IMR-90 (cell line): ENCODE data around the gene ERG. TPM values are rescaled to one million over a fixed set of nuclear protein-coding genes. Genes with fewer than 3 reads are reported as not detected.

ENCODE experiments used
- ATAC-seq: fragments of 200-7000 bp; cut with Tn5 transposase; 2 replicates; pipeline ENCODE4 v1.9.1; 2020; ENCODE audit warnings: low read depth, mild to moderate bottlenecking, moderate library complexity
- BruUV-seq: library from RNA; stranded (reverse); fragments of 400-500 nt; replicated peaks from 2 replicates; lab custom pipeline; 2021; lab: Mats Ljungman, UMichigan
- CTCF ChIA-PET: fragments of 300-600 bp; formaldehyde crosslinking; extraction: SDS; loops from one replicate; lab custom pipeline; 2021; ENCODE audit warnings: antibody characterized with exemption; lab: Yijun Ruan, JAX
- POLR2A ChIA-PET: fragments of 300-600 bp; sonication (Branson Sonifier 250); formaldehyde crosslinking; loops from one replicate; lab custom pipeline; 2022; ENCODE audit warnings: antibody characterized with exemption; ENCODE audit not compliant: unreplicated experiment; lab: Charles Lee
- DNase-seq: peaks from one replicate; pipeline ENCODE4 v3.0.0; 2013
- H2AFZ ChIP-seq: replicated peaks from 2 replicates; pipeline ENCODE3; 2013; ENCODE audit warnings: low read length, mild to moderate bottlenecking; ENCODE audit not compliant: poor library complexity
- H2AK5ac ChIP-seq: 2 replicates; pipeline ENCODE4 v1.6.1; 2013; ENCODE audit warnings: low read depth, low read length, inconsistent platforms
- H2AK9ac ChIP-seq: replicated peaks from 2 replicates; pipeline ENCODE3; 2013; ENCODE audit warnings: mild to moderate bottlenecking, low read depth, low read length, moderate library complexity; ENCODE audit not compliant: poor library complexity
- H2BK120ac ChIP-seq: 2 replicates; pipeline ENCODE4 v1.6.1; 2013; ENCODE audit warnings: low read depth, low read length, inconsistent platforms
- H2BK15ac ChIP-seq: 3 replicates; pipeline ENCODE4 v1.6.1; 2013; ENCODE audit warnings: low read depth, low read length, inconsistent platforms
- H2BK20ac ChIP-seq: 2 replicates; pipeline ENCODE4 v1.6.1; 2013; ENCODE audit warnings: low read depth, mild to moderate bottlenecking, inconsistent platforms, low read length, moderate library complexity
- H2BK5ac ChIP-seq: 2 replicates; pipeline ENCODE4 v1.6.1; 2013; ENCODE audit warnings: mild to moderate bottlenecking, low read depth, low read length, inconsistent platforms; ENCODE audit not compliant: poor library complexity, severe bottlenecking
- H3K14ac ChIP-seq: replicated peaks from 2 replicates; pipeline ENCODE4 v1.6.1; 2013; ENCODE audit warnings: low read depth, low read length, inconsistent platforms
- H3K18ac ChIP-seq: 2 replicates; pipeline ENCODE4 v1.6.1; 2013; ENCODE audit warnings: low read depth, low read length, control low read depth
- H3K23ac ChIP-seq: 2 replicates; pipeline ENCODE4 v1.6.1; 2013; ENCODE audit warnings: low read depth, low read length, inconsistent platforms
- H3K27ac ChIP-seq: 2 replicates; pipeline ENCODE4 v1.5.1; 2013; ENCODE audit warnings: mild to moderate bottlenecking, control low read depth, low read length; ENCODE audit not compliant: insufficient read depth
- H3K27me3 ChIP-seq: 2 replicates; pipeline ENCODE4 v1.6.1; 2013; ENCODE audit warnings: low read length; ENCODE audit not compliant: control insufficient read depth, insufficient read depth
- H3K36me3 ChIP-seq: 2 replicates; pipeline ENCODE4 v1.6.1; 2013; ENCODE audit warnings: low read length, mixed read lengths; ENCODE audit not compliant: control insufficient read depth, insufficient read depth
- H3K4ac ChIP-seq: 2 replicates; pipeline ENCODE4 v1.6.1; 2013; ENCODE audit warnings: low read depth, low read length, inconsistent platforms
- H3K4me1 ChIP-seq: 2 replicates; pipeline ENCODE4 v1.6.1; 2013; ENCODE audit warnings: low read length, mixed read lengths; ENCODE audit not compliant: control insufficient read depth, insufficient read depth
- H3K4me2 ChIP-seq: 2 replicates; pipeline ENCODE4 v1.6.1; 2013; ENCODE audit warnings: low read depth, mild to moderate bottlenecking, control low read depth, low read length, moderate library complexity
- H3K4me3 ChIP-seq: 2 replicates; pipeline ENCODE4 v1.5.1; 2013; ENCODE audit warnings: low read depth, mild to moderate bottlenecking, control low read depth, low read length, moderate library complexity; ENCODE audit not compliant: insufficient read depth
- H3K56ac ChIP-seq: 2 replicates; pipeline ENCODE4 v1.6.1; 2013; ENCODE audit warnings: low read length, inconsistent platforms; ENCODE audit not compliant: insufficient read depth; ENCODE audit errors: extremely low read depth
- H3K79me1 ChIP-seq, 2 experiments: 2 replicates each; pipeline ENCODE4 v1.6.1; 2013; ENCODE audit warnings: low read length in 2 of 2, inconsistent platforms in 1 of 2, low read depth in 1 of 2
- H3K9ac ChIP-seq: 2 replicates; pipeline ENCODE4 v1.6.1; 2013; ENCODE audit warnings: low read depth, low read length, control low read depth
- H3K9me1 ChIP-seq: 2 replicates; pipeline ENCODE4 v1.6.1; 2013; ENCODE audit warnings: low read length, inconsistent platforms; ENCODE audit not compliant: insufficient read depth
- H3K9me3 ChIP-seq: 2 replicates; pipeline ENCODE4 v1.6.1; 2013; ENCODE audit warnings: low read length; ENCODE audit not compliant: control insufficient read depth, insufficient read depth
- H4K20me1 ChIP-seq: 2 replicates; pipeline ENCODE4 v1.6.1; 2013; ENCODE audit warnings: low read length, inconsistent platforms; ENCODE audit not compliant: insufficient read depth
- H4K5ac ChIP-seq: 2 replicates; pipeline ENCODE4 v1.6.1; 2013; ENCODE audit warnings: mild to moderate bottlenecking, low read depth, low read length, control low read depth
- H4K8ac ChIP-seq, 2 experiments: 2 replicates each; pipeline ENCODE4 v1.6.1; 2013; ENCODE audit warnings: low read depth in 2 of 2, low read length in 2 of 2, control low read depth in 1 of 2, inconsistent platforms in 1 of 2
- H4K91ac ChIP-seq: 2 replicates; pipeline ENCODE4 v1.6.1; 2013; ENCODE audit warnings: low read depth, low read length, inconsistent platforms; ENCODE audit not compliant: insufficient read depth
- BHLHE40 ChIP-seq: fragments of 150-350 bp; IDR thresholded peaks from 2 replicates; pipeline ENCODE4 v1.6.1; 2016; ENCODE audit warnings: mild to moderate bottlenecking, low read depth, low read length
- CTCF ChIP-seq: conservative IDR thresholded peaks from 2 replicates; pipeline ENCODE4 v1.5.1; 2012; ENCODE audit warnings: mild to moderate bottlenecking, low read depth, low read length, improper control_type of control experiment
- ELK1 ChIP-seq: fragments of 150-350 bp; IDR thresholded peaks from 2 replicates; pipeline ENCODE4 v1.6.1; 2016; ENCODE audit warnings: low read depth, mild to moderate bottlenecking, low read length, moderate library complexity, borderline replicate concordance
- FOS ChIP-seq: fragments of 150-350 bp; IDR thresholded peaks from 2 replicates; pipeline ENCODE4 v1.6.1; 2016; ENCODE audit warnings: low read depth, low read length
- NFE2L2 ChIP-seq: fragments of 150-350 bp; IDR thresholded peaks from 2 replicates; pipeline ENCODE4 v1.6.1; 2016; ENCODE audit warnings: low read depth, mild to moderate bottlenecking, low read length
- POLR2A ChIP-seq: IDR thresholded peaks from 2 replicates; pipeline ENCODE4 v1.6.1; 2012; ENCODE audit warnings: mild to moderate bottlenecking, low read depth, low read length
- RCOR1 ChIP-seq: IDR thresholded peaks from 2 replicates; pipeline ENCODE4 v1.6.1; 2012; ENCODE audit warnings: mild to moderate bottlenecking, low read length, improper control_type of control experiment; ENCODE audit not compliant: insufficient replicate concordance
- WGBS, 2 experiments: methylation state at CpG; one replicate each; pipeline versions ENCODE4 v1.1.5 to v1.1.7; 2013; ENCODE audit warnings: missing lambda C conversion rate in 2 of 2; ENCODE audit not compliant: insufficient read length in 1 of 2; ENCODE audit errors: extremely low coverage in 2 of 2; 5-methylcytosine and 5-hydroxymethylcytosine counted together
- dilution Hi-C: fragments of 300-500 bp; cut with HindIII; formaldehyde crosslinking; loops from one replicate; pipeline ENCODE4 v1.14.3; 2018; ENCODE audit warnings: low sequenced_read_pairs; ENCODE audit not compliant: unreplicated experiment
- in situ Hi-C: fragments of 300-500 bp; cut with MboI; formaldehyde crosslinking; loops from 3 replicates; pipeline ENCODE4 v1.14.3; 2019; ENCODE audit warnings: low sequenced_read_pairs, inconsistent platforms, mixed read lengths
- intact Hi-C: fragments of 100-400 bp; cut with micrococcal nuclease; formaldehyde crosslinking; loops from 2 replicates; pipeline ENCODE4 v1.10.0; 2022
- polyA plus RNA-seq, 3 experiments: library from polyadenylated mRNA; depleted of rRNA; stranded (reverse); fragments of >200 nt; gene quantifications; 2 replicates each; pipeline ENCODE4 v1.2.3, GENCODE V29; 2012; ENCODE audit warnings: low replicate concordance in 1 of 3
- total RNA-seq: library from RNA; depleted of rRNA; stranded (reverse); fragments of >200 nt; gene quantifications from 2 replicates; pipeline ENCODE4 v1.2.3, GENCODE V29; 2012

ERG gene
- total and polyA plus RNA-seq, 2 of the 4 experiments (the other 2 are of a cell fraction): not detected

GRCh38 chr21:38470755-38471154, 27.5 kb downstream of the ERG start:
- Histone ChIP-seq H2BK5ac (no peak overlapping the region), H3K9me1 (no peaks in the 10 kb centered on the region), H4K20me1 (no peaks in the 10 kb centered on the region), H3K79me1 (no peaks in the 10 kb centered on the region), H3K56ac (no peak overlapping the region), H2AFZ (no peak overlapping the region), H3K4me1 (no peaks in the 10 kb centered on the region), H3K18ac (no peak overlapping the region), H2AK9ac (no peak overlapping the region), H2BK120ac (no peak overlapping the region), H4K8ac (no peak overlapping the region), H3K4ac (no peak overlapping the region), H3K27ac (no peak overlapping the region), H3K23ac (no peak overlapping the region), H3K27me3 (peaks cover 13% of the 10 kb centered on the region), H4K5ac (no peak overlapping the region), H2AK5ac (no peak overlapping the region), H3K4me3 (no peak overlapping the region), H3K9me3 (no peaks in the 10 kb centered on the region), H3K36me3 (no peaks in the 10 kb centered on the region), H4K91ac (no peak overlapping the region), H2BK15ac (no peak overlapping the region), H2BK20ac (no peak overlapping the region), H3K9ac (no peak overlapping the region), H3K14ac (no peak overlapping the region), H3K4me2 (no peak overlapping the region)
- intact Hi-C loops: no loop called here
- ChIA-PET POLR2A (no interaction called here), CTCF (no interaction called here)
- TF ChIP-seq FOS (no peak), NFE2L2 (no peak), POLR2A (no peak), ELK1 (no peak), CTCF (no peak), RCOR1 (no peak), BHLHE40 (no peak)
- dilution Hi-C loops: no loop called here
- DNase-seq (no peak), ATAC-seq (no peak)
- 20% methylated on average over 1 of the region's 3 CpGs; no CpG with 5 or more reads in 1 of the 2 experiments for WGBS, 2 experiments
- in situ Hi-C loops: no loop called here
- BruUV-seq: no TSS peak
